GM12878 (cell line): ENCODE data around the gene ZER1. TPM values are rescaled to one million over a fixed set of nuclear protein-coding genes. Genes with fewer than 3 reads are reported as not detected.

Experiments used
- ATAC-seq: fragments of 200-7000 bp; cut with Tn5 transposase; 3 replicates; pipeline ENCODE4 v1.9.1; 2020; ENCODE audit warnings: mild to moderate bottlenecking, moderate library complexity
- BruUV-seq: library from RNA; stranded (reverse); fragments of 400-500 nt; replicated peaks from 2 replicates; lab custom pipeline; 2021; lab: Mats Ljungman, UMichigan
- CTCF ChIA-PET: fragments of 300-600 bp; sonication (Branson Sonifier 250); formaldehyde crosslinking; extraction: SDS; loops from one replicate; lab custom pipeline; 2021; ENCODE audit warnings: inconsistent platforms; lab: Yijun Ruan, JAX
- POLR2A ChIA-PET: fragments of 350-600 bp; formaldehyde crosslinking; extraction: SDS; loops from one replicate; lab custom pipeline; 2021; ENCODE audit warnings: inconsistent platforms; lab: Charles Lee
- RAD21 ChIA-PET: fragments of 300-600 bp; sonication (Branson Sonifier 250); formaldehyde crosslinking; loops from one replicate; lab custom pipeline; 2023; ENCODE audit warnings: antibody characterized with exemption; ENCODE audit not compliant: unreplicated experiment; lab: Charles Lee
- SMC1A ChIA-PET: fragments of 300-600 bp; sonication (Branson Sonifier 250); formaldehyde crosslinking; loops from one replicate; lab custom pipeline; 2023; ENCODE audit not compliant: unreplicated experiment, uncharacterized antibody; lab: Charles Lee
- DNase-seq: peaks from one replicate; pipeline ENCODE4 v3.0.0-alpha.2; 2011; ENCODE audit warnings: low read depth, low spot score
- FAIRE-seq: peaks from 3 replicates; lab custom pipeline; 2011; peaks lifted over from hg19 to GRCh38; lab: Jason Lieb, UNC
- H2AFZ ChIP-seq: 2 replicates; pipeline ENCODE4 v1.6.0; 2011; ENCODE audit warnings: low read depth, low read length, control low read depth; ENCODE audit not compliant: control insufficient read depth
- H3K27ac ChIP-seq: 2 replicates; pipeline ENCODE4 v1.5.1; 2011; ENCODE audit warnings: control low read depth; ENCODE audit not compliant: control insufficient read depth, insufficient read depth
- H3K27me3 ChIP-seq, 2 experiments: replicated peaks in 1 of 2; 2 replicates each; pipeline versions ENCODE4 v1.6.0 to v1.6.1; 2011; ENCODE audit warnings: low read length in 1 of 2; ENCODE audit not compliant: control insufficient read depth in 2 of 2, insufficient read depth in 2 of 2
- H3K36me3 ChIP-seq, 2 experiments: 2 replicates each; pipeline ENCODE4 v1.5.1; 2011; ENCODE audit warnings: low read length in 1 of 2; ENCODE audit not compliant: control insufficient read depth in 2 of 2, insufficient read depth in 2 of 2
- H3K4me1 ChIP-seq: 2 replicates; pipeline ENCODE4 v1.6.1; 2011; ENCODE audit warnings: mild to moderate bottlenecking, low read length, moderate library complexity, mixed read lengths; ENCODE audit not compliant: control insufficient read depth, insufficient read depth
- H3K4me2 ChIP-seq: 2 replicates; pipeline ENCODE4 v1.6.0; 2011; ENCODE audit warnings: control low read depth; ENCODE audit not compliant: control insufficient read depth, insufficient read depth
- H3K4me3 ChIP-seq: fragments of 200-600 bp; sonication (generic); 2 replicates; pipeline ENCODE4 v1.5.1; 2016
- H3K79me2 ChIP-seq: 2 replicates; pipeline ENCODE4 v1.6.0; 2011; ENCODE audit warnings: low read length; ENCODE audit not compliant: control insufficient read depth, insufficient read depth
- H3K9ac ChIP-seq: 2 replicates; pipeline ENCODE4 v1.8.0; 2011; ENCODE audit warnings: low read length, control low read depth, mixed read lengths; ENCODE audit not compliant: control insufficient read depth, insufficient read depth
- H3K9me3 ChIP-seq: replicated peaks from 3 replicates; pipeline ENCODE4 v1.5.1; 2011; ENCODE audit warnings: mild to moderate bottlenecking, low read length; ENCODE audit not compliant: control insufficient read depth, insufficient read depth
- H4K20me1 ChIP-seq: 2 replicates; pipeline ENCODE4 v1.6.0; 2011; ENCODE audit not compliant: control insufficient read depth, insufficient read depth
- CBFB ChIP-seq: IDR thresholded peaks from 2 replicates; pipeline ENCODE4 v1.6.1; 2016; ENCODE audit warnings: antibody characterized with exemption, low read depth
- CEBPB ChIP-seq, 2 experiments: fragments of 150-350 bp in 1 of 2; IDR thresholded peaks; 2 replicates each; pipeline ENCODE4 v1.6.1; 2012 to 2014; ENCODE audit warnings: low read depth in 2 of 2, low read length in 2 of 2, borderline replicate concordance in 1 of 2, inconsistent platforms in 1 of 2
- GABPA ChIP-seq: IDR thresholded peaks from 2 replicates; pipeline ENCODE4 v1.6.1; 2014; ENCODE audit warnings: antibody characterized with exemption, low read depth, mild to moderate bottlenecking, inconsistent platforms
- IKZF1 ChIP-seq: fragments of 450-650 bp; conservative IDR thresholded peaks from 2 replicates; pipeline ENCODE4 v1.6.1; 2017; ENCODE audit warnings: antibody characterized with exemption, mild to moderate bottlenecking
- IRF4 ChIP-seq: IDR thresholded peaks from 2 replicates; pipeline ENCODE4 v1.6.1; 2011; ENCODE audit warnings: low read depth, low read length
- MYB ChIP-seq: fragments of 150-350 bp; IDR thresholded peaks from 2 replicates; pipeline ENCODE4 v1.6.1; 2014; ENCODE audit warnings: mild to moderate bottlenecking, low read depth, low read length, borderline replicate concordance
- NR2C1 ChIP-seq: fragments of 450-650 bp; IDR thresholded peaks from 2 replicates; pipeline ENCODE4 v1.6.1; 2017; ENCODE audit warnings: antibody characterized with exemption, mild to moderate bottlenecking, moderate library complexity
- PAX8 ChIP-seq: fragments of 450-650 bp; IDR thresholded peaks from 2 replicates; pipeline ENCODE4 v1.6.1; 2017; ENCODE audit warnings: mild to moderate bottlenecking, moderate library complexity
- RAD21 ChIP-seq: IDR thresholded peaks from 2 replicates; pipeline ENCODE4 v1.6.1; 2011; ENCODE audit warnings: mild to moderate bottlenecking, low read depth, low read length, moderate library complexity; ENCODE audit not compliant: insufficient read depth
- RBBP5 ChIP-seq: fragments of 200-600 bp; sonication (generic); conservative IDR thresholded peaks from 2 replicates; pipeline ENCODE4 v1.6.1; 2016
- ZNF207 ChIP-seq: fragments of 450-650 bp; IDR thresholded peaks from 2 replicates; pipeline ENCODE4 v1.6.1; 2014; ENCODE audit warnings: antibody characterized with exemption, mild to moderate bottlenecking, borderline replicate concordance
- WGBS: methylation state at CpG from one replicate; pipeline ENCODE4 v1.1.6; 2016; ENCODE audit warnings: low lambda C conversion rate; ENCODE audit not compliant: insufficient replicate concordance, insufficient coverage; ENCODE audit errors: missing lambda C conversion rate; 5-methylcytosine and 5-hydroxymethylcytosine counted together
- in situ Hi-C: fragments of 300-500 bp; cut with MboI; formaldehyde crosslinking; loops from 9 replicates; pipeline ENCODE4 v1.14.3; 2018; ENCODE audit warnings: mixed read lengths
- intact Hi-C: fragments of 100-400 bp; cut with micrococcal nuclease; formaldehyde crosslinking; loops from one replicate; pipeline ENCODE4 v1.14.2; 2022; ENCODE audit not compliant: unreplicated experiment
- polyA plus RNA-seq, 11 experiments: library from polyadenylated mRNA; depleted of rRNA in 4 of 11; unstranded in 6 of 11; stranded (reverse) in 5 of 11; fragments of >200 nt; fragmentation: Nextera tagmentation in 4 of 11; fragmentation: Illumina TruSeq in 1 of 11; extraction: Ambion mirVana in 4 of 11; extraction: Trizol in 1 of 11; gene quantifications; 1 replicate in 1 of 11; 2 replicates in 10 of 11; pipeline versions ENCODE4 v1.2.1 to v1.2.3, GENCODE V29; 2011 to 2016; ENCODE audit warnings: inconsistent platforms in 2 of 11, missing spikeins in 2 of 11, low read depth in 1 of 11
- total RNA-seq, 4 experiments: library from RNA; depleted of rRNA in 3 of 4; stranded (reverse); fragments of >200 nt in 3 of 4; fragmentation: Illumina TruSeq in 1 of 4; extraction: Trizol in 1 of 4; gene quantifications; 2 replicates each; pipeline versions ENCODE4 v1.2.1 to v1.2.3, GENCODE V29; 2013 to 2021

ZER1 gene
- total and polyA plus RNA-seq, 10 of the 15 experiments (the other 5 are each of a cell fraction or from before 2014, with no cell fraction given): 0.32 to 16.9 (median 7.9) TPM

- TSS peak; percentile 51 for BruUV-seq
- 94% methylated on average over 21 of the region's 31 CpGs for WGBS
- no peak for FAIRE-seq
These were observed 67.9 kb downstream of the ZER1 start for GRCh38 chr9:128703616-128704355.

More at GRCh38 chr9:128703616-128704355, 67.9 kb downstream of the ZER1 start:
- Histone ChIP-seq H3K4me2 (peak overlapping the region; percentile 87), H3K4me1 (peaks cover 3% of the 10 kb centered on the region; the same call in 1 of the 2 replicates), H3K27ac (no peak overlapping the region), H3K9me3 (no peaks in the 10 kb centered on the region), H3K79me2 (no peaks in the 10 kb centered on the region), H3K27me3 (no peaks in the 10 kb centered on the region), H3K36me3 (no peaks in the 10 kb centered on the region), H4K20me1 (no peaks in the 10 kb centered on the region), H3K9ac (no peak overlapping the region), H2AFZ (peak overlapping the region; percentile 87; the same call in 1 of the 2 replicates), H3K4me3 (no peak overlapping the region; the same call in 1 of the 2 replicates)
- RAD21 ChIA-PET: no interaction called here
- SMC1A ChIA-PET: interaction anchor here (0.6 to 0.7 kb wide), 2 partner anchors 21 to 22 kb away, joined by 3 read pairs; no protein-coding TSS in a partner anchor
- in situ Hi-C loops: no loop called here
- POLR2A ChIA-PET: interaction anchor here (0.7 kb wide), 1 partner anchor 8 kb away, joined by 3 read pairs; no protein-coding TSS in a partner anchor
- DNase-seq (no peak), ATAC-seq (no peak)
- TF ChIP-seq RBBP5 (no peak), IKZF1 (no peak), MYB (no peak), RAD21 (no peak), ZNF207 (no peak), CBFB (no peak), CEBPB (IDR thresholded peaks at IDR 0.05; ENCODE audit: borderline replicate concordance in 1 of 2, low read depth in 2 of 2, low read length in 2 of 2) (no peak), GABPA (no peak), IRF4 (no peak), NR2C1 (no peak), PAX8 (no peak)
- intact Hi-C loops: no loop called here
- CTCF ChIA-PET: interaction anchor here (1.0 kb wide), 1 partner anchor 20 kb away, joined by 6 read pairs; the partner anchor contains the start of gene ZDHHC12
